GM21390 (cell line): ENCODE results near the gene KCNQ1.

Experiments
- ATAC-seq: cut with Tn5 transposase; IDR thresholded peaks from one replicate; pipeline ENCODE4 v1.9.1; 2021; ENCODE audit not compliant: unreplicated experiment

KCNQ1 gene

GRCh38 chr11:2752204-2752770, 307.5 kb downstream of the KCNQ1 start:
- ATAC-seq = no peak

- no peak for ATAC-seq
These were observed 308.1 kb downstream of the KCNQ1 start for GRCh38 chr11:2752923-2753322.

DNA sequence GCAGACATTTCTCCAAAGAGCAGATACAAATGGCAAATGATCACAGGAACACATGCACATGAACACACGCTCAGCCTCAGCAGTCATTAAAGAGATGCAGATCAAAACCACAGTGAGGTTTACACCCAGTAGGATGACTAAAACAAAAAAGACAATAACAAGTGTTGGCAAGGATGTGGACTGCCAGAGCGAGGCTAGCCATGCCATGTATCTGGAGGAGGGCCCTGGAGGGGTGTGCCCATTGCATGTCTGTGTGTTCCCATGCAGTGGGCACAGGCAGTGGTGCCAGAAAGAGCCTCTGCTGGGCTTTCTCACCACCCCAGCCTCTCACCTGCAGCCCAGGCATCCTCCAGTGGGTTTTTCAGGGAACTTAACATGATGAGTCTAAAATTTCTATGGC, 309.2 kb downstream of the KCNQ1 start:
- no peak for ATAC-seq

- no peak for ATAC-seq
These were observed 310.3 kb downstream of the KCNQ1 start for GRCh38 chr11:2755071-2755470.

DNA sequence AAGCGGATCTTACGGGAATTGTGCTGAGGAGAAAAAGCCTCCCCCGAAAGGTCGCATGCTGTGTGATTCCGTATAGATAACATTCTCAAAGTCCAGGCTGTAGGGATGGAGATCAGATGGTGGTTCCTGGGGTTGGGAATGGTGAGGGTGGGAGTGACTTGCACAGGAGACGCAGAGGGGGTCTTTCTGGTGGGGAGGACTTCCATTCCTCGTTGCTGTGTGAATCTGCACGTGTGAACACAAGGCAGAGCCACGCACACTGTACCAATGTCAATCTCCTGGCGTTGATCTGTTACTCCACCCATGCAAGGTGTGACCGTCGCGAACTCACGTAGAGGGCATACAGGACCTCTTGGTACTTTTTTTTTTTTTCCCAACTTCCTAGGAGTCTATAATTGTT, 313.9 kb downstream of the KCNQ1 start:
- ATAC-seq = no peak

DNA sequence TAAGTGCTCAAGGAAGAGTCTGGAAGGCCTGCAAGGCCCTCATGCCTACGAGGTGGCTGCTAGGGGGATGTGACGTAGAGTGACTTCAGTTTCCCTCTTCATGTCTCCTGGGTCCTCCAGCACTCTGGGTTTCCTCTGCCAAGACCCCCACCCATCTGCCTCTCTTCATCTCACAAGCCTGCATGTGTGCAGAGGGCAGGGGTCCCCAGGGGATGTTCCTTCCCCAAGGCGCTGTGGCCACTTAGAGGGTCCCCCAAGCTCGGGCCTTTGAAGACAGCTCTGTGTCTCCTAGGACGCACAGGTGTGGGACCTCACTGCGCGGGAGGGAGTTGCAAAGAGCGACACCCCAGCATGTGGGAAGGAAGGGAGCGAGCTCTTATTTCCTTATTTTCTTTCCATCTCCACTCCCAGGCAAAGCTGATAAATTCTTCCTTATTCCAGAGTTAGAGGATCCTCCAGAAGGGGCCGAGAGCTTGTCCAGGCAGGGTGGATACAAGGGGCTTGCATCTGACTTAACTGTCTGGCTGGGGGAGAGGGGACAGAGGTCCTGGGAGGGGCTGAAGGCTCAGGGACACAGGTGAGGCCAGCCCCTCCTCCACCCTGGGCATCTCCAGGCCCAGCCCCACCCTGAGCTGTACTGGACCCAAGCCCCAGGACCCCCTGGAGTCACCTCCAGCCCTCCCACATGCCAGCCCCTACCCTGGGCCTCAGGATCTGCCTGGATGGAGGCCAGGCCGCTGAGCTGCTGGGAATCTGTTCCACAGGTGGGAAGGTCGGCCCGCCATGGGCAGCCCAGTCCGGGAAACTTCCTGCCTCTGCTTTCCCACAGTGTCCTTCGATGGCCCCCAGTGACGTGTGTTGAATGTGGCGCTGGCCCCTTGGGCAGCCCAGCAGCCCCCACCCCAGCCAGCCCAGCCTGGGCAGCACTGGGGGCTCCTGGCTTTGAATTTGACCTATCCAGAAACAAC, 314.7 kb downstream of the KCNQ1 start:
- ATAC-seq = no peak

DNA sequence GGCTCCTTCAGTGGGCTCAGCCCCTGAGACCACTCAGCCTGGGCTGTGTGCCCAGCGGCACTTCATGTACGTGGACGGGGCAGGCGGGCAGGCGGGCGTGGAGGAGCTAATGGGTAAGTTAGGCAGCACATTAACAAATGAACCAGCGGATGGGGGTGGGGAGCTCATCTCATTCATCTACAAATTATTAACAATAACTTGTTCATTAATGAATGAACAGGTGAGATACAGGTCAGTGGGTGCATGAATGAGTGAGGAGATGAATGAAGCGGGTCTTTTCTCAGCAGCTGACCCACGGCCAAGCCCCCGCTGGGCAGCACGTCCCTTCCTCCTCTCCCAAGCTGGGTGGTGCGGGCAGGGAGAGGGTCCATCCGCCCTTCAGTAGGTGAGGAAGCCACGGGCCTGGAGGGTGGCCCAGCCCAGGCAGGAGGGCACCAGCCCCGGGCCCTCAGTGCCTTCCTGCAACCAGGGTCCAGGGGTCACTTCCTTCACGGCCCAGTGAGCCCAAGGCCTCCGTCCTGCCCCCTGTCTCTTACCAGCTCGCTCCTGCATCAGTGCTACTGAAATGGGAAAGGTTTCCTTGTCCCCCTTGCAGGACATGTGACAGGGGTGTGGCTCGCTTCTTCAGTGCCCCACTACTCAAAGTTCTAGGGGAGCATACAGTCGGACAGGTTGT, 315.5 kb downstream of the KCNQ1 start:
- ATAC-seq = no peak

DNA sequence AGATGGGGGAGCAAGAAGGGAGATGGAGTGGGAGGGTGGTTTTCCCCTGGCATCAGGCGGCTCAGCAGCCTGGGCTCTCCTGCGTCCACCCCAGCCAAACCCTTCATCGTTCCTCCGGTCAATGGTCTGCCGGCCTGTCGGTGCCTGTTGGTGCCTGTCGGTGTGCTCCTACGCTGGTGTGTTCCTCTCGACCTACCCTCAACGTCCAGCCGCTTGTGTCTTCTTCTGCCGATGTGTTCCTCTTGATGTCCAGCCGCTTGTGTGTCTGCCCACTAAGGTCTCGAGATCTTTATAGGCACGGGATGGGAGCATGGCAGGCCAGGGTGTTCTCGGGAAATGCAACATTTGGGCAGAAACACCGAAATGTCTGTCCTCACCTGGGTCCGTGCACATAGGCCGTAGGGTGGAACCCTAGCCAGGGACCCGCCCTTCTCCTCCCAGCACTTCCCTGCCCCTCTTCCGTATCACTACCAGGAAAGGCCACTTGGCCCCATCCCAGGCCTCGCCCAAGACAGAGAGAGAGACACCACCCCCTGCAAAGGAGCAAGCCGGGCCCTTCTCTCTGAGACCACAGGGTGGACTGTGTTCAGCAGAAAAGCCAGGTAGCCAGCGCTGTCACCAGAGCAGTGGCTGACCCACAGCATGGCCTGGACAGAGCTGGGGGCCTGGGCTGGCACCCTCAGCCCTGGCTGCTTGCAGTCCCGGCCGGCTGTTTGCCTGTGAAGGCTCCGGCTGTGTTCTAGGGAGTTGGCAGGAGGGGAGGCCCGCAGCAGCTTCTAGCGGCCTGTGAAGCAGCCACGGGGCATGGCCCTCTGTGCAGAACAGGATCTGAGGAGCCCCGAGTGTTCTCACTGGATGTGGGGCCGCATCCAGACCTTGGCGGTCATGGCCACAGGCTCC, 316.6 kb downstream of the KCNQ1 start:
- no peak for ATAC-seq

DNA sequence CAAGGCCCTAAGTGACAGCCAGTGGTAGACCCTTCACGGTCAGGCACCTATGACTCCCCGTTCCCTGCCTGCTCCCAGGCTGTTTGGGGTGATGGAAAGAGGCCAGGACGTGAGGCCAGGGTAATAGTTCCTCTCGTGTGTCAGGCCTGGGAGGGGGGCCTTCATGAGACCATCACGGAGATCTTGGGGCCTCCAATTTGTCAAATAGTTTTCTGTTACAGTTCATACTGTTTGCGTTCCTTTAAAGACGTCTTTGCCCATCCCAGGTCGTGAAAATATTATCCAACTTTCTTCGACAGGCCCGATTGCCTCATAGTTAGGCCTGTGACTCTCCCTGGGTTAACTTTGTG, 317.2 kb downstream of the KCNQ1 start:
- no peak for ATAC-seq

DNA sequence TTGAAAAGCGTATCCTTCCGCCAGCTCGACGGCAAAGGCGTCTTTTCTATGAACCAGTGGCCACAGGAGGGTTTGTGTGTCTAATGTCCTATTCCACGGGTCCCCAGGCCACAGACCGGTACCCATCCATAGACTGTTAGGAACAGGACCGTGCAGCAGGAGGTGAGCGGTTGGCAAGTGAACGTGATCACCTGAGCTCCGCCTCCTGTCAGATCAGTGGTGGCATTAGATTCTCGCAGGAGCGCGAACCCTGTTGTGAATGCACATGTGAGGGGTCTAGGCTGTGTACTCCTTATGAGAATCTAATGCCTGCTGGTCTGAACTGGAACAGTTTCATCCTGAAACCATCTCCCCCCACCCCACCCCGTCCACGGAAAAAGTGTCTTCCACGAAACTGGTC, 317.6 kb downstream of the KCNQ1 start:
- no peak for ATAC-seq

DNA sequence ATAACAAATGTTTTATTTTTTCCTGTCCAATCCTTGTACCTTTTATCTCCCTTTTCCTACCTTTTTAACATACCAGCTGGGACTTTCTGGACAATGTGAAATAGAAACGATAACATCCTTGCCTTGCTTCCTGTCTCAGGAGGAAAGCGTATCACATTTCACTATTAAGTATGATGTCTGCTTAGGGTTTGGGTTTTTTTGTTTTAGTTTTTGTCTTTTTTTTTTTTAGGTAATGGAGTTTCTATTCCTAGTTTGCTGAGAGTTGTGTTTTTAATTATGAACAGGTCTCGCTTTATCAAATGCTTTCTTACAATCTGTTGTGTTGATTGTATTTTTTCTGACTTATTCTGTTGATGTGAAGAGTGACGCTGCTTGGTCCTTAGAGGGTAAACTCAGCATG, 319.2 kb downstream of the KCNQ1 start:
- ATAC-seq = no peak

DNA sequence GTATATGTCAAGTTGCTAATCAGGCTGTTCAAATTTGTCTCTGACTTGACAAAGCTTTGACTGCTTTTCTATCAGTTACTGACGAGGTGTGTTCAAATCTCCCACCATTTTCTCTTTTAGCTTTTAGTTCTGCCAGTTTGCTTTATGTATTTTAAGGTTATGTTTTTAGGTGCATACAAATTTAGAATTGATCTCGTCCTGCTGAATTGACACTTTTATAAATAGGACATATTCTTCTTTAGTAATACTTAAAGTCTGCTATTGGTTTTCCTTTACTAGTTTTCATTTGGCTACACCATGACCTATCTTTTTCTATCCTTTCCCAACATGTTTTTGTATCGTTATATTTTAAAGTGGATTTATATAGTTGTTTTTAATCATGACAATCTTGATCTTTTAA, 320.7 kb downstream of the KCNQ1 start:
- ATAC-seq = no peak

DNA sequence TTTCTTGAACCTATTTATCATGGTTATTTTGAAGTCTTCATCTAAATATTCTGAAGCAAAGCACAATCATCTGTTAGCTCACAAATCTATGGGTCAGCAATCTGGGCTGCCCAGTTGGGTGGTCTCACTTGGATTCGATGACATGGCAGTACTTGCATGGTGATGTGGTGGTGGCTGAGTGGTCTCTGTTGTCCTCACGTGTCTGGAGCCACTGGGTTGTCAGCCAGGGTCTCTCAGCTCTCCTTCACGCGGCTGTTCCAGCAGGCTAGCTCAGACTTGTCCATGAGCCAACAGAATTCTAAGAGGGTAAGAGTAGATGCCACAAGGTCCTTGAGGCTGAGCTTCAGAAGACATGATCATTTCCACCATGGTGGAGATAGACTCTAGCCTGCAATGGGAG, 321.4 kb downstream of the KCNQ1 start:
- no peak for ATAC-seq

- no peak for ATAC-seq
These were observed 322.3 kb downstream of the KCNQ1 start for GRCh38 chr11:2767071-2767470.

- ATAC-seq = no peak
These were observed 323.0 kb downstream of the KCNQ1 start for GRCh38 chr11:2767801-2768200.

DNA sequence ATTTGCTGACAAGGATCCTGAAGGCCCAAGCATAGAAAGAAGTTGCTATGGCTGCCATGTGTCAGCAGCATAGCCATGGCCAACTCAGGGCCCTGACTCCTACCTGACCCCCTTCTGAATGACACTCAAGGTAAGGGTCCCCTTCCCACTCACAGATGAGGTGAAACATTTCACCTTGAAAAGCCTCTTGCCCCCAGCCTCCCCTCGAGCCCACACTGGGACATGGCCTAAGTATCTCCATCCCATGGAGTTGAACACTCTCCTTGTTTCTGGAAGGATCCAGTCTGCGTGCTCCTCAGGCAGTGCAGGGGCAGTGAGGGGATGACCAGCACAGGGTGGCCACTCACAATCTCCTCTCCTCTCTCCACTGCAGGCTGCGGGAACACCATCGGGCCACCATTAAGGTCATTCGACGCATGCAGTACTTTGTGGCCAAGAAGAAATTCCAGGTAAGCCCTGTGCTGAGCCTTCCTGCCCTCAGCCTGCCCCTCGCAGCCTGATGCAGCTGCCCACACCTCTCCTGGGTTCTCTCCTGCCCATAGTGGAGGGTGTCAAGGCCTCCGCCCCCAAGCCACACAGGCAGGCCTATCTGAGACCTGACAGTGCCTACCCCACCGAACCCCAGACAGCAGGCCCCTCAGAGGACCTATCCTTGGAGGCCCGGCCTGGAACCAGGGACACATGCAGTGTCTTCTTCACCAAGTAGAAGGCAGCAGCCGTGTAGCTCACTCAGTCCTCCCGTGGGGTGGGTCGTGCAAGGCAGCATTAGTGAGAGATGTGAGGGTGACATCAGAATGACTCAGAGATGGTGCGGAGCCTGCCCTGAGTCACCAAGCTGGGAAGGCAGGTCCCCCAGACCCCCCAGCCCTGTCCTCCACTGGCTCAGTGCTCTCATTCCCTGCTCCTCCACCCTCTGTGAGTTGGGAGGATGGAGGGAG, 323.9 kb downstream of the KCNQ1 start:
- ATAC-seq = no peak

DNA sequence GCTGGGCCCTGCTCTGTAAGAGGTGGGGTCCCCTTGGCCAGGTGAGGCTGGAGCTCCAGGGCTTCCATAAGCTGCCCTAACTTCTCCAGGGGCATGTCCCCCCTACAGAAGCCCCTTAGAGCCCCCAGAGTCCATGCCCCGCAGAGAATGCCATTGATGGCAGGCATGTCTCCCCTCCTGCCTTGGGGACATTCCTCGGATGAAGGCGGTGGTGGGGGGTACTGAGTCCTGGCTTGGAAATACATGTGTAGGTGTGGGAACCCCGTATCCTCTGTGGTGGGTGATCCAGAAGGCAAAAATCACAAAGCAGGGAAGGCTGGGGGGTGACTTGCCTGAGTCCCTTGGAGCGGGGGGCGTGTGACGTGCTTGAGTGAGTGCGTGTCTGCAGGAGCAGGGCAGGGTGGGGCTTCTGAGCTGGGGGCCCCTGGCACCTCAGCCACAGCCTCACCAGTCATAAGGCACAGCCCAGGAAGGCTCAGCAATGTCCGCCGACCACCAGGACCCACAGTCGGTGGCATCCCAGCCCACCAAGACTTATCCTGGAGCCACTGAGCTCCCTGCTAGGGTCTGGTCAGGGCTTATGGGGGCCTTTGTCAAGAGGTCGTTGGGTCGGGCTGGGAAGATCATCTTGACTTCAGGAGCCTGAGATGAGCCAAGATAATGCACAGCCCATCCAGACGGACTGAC, 324.7 kb downstream of the KCNQ1 start:
- no peak for ATAC-seq

DNA sequence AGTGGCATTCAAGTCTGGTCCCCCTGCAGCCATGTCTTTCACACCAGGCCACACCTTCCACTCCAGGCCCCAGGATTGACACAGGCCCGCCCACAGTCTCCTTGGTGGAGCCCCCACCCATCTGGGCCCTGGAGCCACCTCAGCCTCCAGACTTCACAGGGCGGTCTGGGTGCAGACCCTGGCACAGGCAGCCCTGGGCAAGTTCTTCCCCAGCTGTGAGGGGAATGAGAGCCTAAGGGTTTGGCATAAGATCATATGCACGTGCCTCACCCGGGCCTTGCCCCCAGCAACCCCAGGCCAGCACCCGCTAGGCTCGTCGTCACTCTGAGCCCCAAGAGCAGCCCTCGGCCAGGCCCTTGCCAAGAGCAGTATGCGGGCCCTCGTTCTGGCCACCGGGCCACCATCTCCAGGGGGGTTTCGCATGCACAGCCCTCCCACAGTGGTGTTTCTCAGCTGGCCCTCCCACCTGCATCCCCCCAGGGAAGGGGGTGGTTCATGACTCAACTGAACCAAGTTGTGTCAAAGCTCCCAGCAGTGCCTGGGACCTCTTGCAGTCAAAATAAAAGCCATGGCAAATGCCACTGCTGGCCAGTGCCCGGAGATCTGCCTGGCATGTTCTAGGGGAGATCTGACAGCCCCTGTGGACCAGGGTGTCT, 325.4 kb downstream of the KCNQ1 start:
- ATAC-seq = no peak

DNA sequence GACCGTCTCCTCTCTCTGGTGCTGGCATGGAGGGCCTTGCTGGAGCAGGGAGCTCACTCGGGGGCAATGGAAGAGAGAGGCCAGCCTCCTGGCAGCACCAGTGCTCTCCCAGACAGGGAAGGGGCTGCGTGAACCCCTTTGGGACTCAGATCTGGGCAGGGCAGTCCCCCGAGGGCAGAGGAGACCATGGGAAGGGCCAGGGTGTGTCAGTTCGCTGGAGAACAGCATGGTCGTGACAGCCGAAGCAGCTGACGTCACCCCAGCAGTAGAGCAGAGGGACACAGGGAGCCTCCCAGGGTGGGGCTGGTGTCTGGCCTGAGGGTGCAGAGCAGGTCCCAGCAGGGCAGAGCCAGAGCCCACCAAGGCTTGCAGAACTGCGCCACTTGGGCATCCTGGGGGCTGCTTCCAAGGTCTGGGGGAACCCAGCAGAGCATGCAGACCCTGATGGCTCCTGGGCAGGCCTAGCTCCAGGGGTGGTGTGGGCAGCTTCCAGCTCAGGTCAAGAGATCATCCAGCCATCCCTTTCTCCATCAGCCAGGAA, 326.0 kb downstream of the KCNQ1 start:
- ATAC-seq = no peak
